Heart right ventricle (tissue), 16 donors: ENCODE data around the gene RNU6-7. TPM values are rescaled to one million over a fixed set of nuclear protein-coding genes. Genes with fewer than 3 reads are reported as not detected.

Experiments
- ATAC-seq, 8 donors: fragments of 200-7000 bp; cut with Tn5 transposase; one replicate each; pipeline ENCODE4 v1.9.1; 2020; ENCODE audit warnings: mild to moderate bottlenecking in 8 of 8, moderate library complexity in 8 of 8, moderate number of reproducible peaks in 1 of 8
- DNase-seq, 2 donors: peaks; one replicate each; pipeline ENCODE4 v3.0.0-alpha.2; 2020
- H3K27ac ChIP-seq, 10 donors: fragments of 200-600 bp; sonication (generic) in 2 of 10; one replicate each; pipeline versions ENCODE4 v1.5.0 to v1.8.0; 2020 to 2022; ENCODE audit warnings: mild to moderate bottlenecking in 3 of 10
- H3K27me3 ChIP-seq, 7 donors: fragments of 200-600 bp; one replicate each; pipeline ENCODE4 v1.8.0; 2021 to 2022; ENCODE audit warnings: mild to moderate bottlenecking in 2 of 7
- H3K36me3 ChIP-seq, 9 donors: fragments of 200-600 bp; sonication (generic) in 1 of 9; one replicate each; pipeline versions ENCODE4 v1.5.0 to v1.8.0; 2020 to 2022; ENCODE audit warnings: mild to moderate bottlenecking in 2 of 9
- H3K4me1 ChIP-seq, 9 donors: fragments of 200-600 bp; sonication (generic) in 1 of 9; one replicate each; pipeline versions ENCODE4 v1.5.0 to v1.8.0; 2020 to 2022; ENCODE audit warnings: mild to moderate bottlenecking in 4 of 9
- H3K4me3 ChIP-seq, 10 donors: fragments of 200-600 bp; sonication (generic) in 2 of 10; one replicate each; pipeline versions ENCODE4 v1.5.0 to v1.8.0; 2020 to 2022; ENCODE audit warnings: mild to moderate bottlenecking in 7 of 10, moderate library complexity in 2 of 10
- H3K9me3 ChIP-seq, 11 donors: fragments of 200-600 bp in 10 of 11; sonication (generic) in 2 of 11; one replicate each; pipeline versions ENCODE4 v1.5.0 to v1.8.0; 2013 to 2022; ENCODE audit warnings: mild to moderate bottlenecking in 2 of 11, control low read depth in 1 of 11, moderate library complexity in 1 of 11
- WGBS, 2 donors: extraction: QIAGEN DNeasy Blood & Tissue Kit; methylation state at CpG; one replicate each; pipeline ENCODE4 v1.1.7; 2013; ENCODE audit warnings: inconsistent platforms in 1 of 2; 5-methylcytosine and 5-hydroxymethylcytosine counted together
- intact Hi-C, 10 donors: fragments of 100-400 bp; cut with DNase I; formaldehyde crosslinking; loops; one replicate each; pipeline versions ENCODE4 v1.11.1 to v1.14.2; 2022
- polyA plus RNA-seq, 2 donors: library from polyadenylated mRNA; stranded (reverse); fragments of 200-250 nt; gene quantifications; one replicate each; pipeline ENCODE4 v1.2.3, GENCODE V29; 2013
- total RNA-seq, 10 donors: library from RNA; stranded (reverse); fragmentation: NEBNext Ultra II Directional in 3 of 10; extraction: Animal tissue kit (Norgen Biotek cat#: 25700) in 3 of 10; gene quantifications; one replicate each; pipeline versions ENCODE4 v1.2.1 to v1.2.4, GENCODE V29; 2021 to 2023
- TF ChIP-seq, protein P1 (sequence below), 9 donors: fragments of 200-600 bp; sonication (generic) in 2 of 9; IDR thresholded peaks; one replicate each; pipeline versions ENCODE4 v1.5.0 to v1.8.0; 2021 to 2022; ENCODE audit warnings: antibody characterized with exemption in 9 of 9, mild to moderate bottlenecking in 5 of 9, moderate library complexity in 1 of 9
- donor health status: Arrhythmogenic right ventricular cardiomyopathy.
- donor health status: ischemic (EF 13 %, LVEDD 7.1; RV severe dilation, severe dysfunction).
- donor health status: healthy with polysubstance abuse.
- donor health status: DM: no; HTN: yes; CAD: no.
- donor health status: DM: no; HTN: no; CAD: no.
- donor health status: ischemic (EF 25% LVEDD 6.9; RV normal size, moderate dysfunction).
- donor health status: ischemic (EF 25% LVEDD 5.7; RV mildly dilated, moderate dysfunction).
- donor health status: healthy.
- donor health status: DM: yes; HTN: yes; CAD: no.
- donor health status: Ischemic cardiomyopathy.
- donor health status: ischemic (EF 35%, LVEDD 5.7; RV mildly dilated, moderate dysfunction).
- donor health status: nonischemic (EF 11% LVEDD 7.7; RV severe dilation, severe dysfunction).
- donor health status: DM: yes; HTN: yes; CAD: no.
- donor health status: PGD.
- donor health status: ischemic (EF 29% LVEDD 5.4; RV normal size, mild dysfunction).
- donor health status: nonischemic (EF 23%, LVEDD 6.1; RV moderate dilation, normal function).

Gene RNU6-7
- total and polyA plus RNA-seq, 12 donors, result not detected

DNA sequence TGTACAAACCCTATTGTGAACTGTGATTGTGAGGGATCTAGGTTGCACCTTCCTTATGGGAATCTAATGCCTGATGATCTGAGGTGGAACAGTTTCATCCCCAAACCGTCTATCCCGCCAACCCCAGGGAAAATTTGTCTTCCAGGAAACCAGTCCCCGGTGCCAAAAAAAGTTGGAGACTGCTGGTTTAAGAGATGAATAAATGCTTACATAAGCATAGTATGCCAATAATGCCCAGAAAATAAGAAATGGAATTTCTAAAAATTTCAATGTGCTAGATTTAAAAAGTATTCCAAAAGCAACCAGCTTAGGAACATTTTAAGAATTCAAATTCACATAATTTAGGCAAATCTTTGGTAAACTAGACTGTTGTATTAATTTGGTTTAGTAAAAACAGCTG, 6.6 kb downstream of the RNU6-7 start:
- DNase-seq, result no peak
- no peak for ATAC-seq
- intact Hi-C loops, result loop anchor here in 1 of 10 donors (5.0 kb wide), 1 partner anchor 34 kb away; no protein-coding TSS in a partner anchor
- H3K9me3 ChIP-seq, result no peaks in the 10 kb centered on the region
- H3K27me3 ChIP-seq, result peaks cover 0 to 10% (median 0%) of the 10 kb centered on the region in 7 donors
- TF ChIP-seq, protein P1, sequence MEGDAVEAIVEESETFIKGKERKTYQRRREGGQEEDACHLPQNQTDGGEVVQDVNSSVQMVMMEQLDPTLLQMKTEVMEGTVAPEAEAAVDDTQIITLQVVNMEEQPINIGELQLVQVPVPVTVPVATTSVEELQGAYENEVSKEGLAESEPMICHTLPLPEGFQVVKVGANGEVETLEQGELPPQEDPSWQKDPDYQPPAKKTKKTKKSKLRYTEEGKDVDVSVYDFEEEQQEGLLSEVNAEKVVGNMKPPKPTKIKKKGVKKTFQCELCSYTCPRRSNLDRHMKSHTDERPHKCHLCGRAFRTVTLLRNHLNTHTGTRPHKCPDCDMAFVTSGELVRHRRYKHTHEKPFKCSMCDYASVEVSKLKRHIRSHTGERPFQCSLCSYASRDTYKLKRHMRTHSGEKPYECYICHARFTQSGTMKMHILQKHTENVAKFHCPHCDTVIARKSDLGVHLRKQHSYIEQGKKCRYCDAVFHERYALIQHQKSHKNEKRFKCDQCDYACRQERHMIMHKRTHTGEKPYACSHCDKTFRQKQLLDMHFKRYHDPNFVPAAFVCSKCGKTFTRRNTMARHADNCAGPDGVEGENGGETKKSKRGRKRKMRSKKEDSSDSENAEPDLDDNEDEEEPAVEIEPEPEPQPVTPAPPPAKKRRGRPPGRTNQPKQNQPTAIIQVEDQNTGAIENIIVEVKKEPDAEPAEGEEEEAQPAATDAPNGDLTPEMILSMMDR (IDR thresholded peaks at IDR 0.05), result no peak
- H3K4me3 ChIP-seq, result no peak overlapping the region
- H3K4me1 ChIP-seq, result peaks cover 0 to 12% (median 2%) of the 10 kb centered on the region in 9 donors
- no peak overlapping the region for H3K27ac ChIP-seq
- no peaks in the 10 kb centered on the region for H3K36me3 ChIP-seq
- WGBS, 2 donors, result 68 to 79% methylated on average over 3 of the region's 3 CpGs

DNA sequence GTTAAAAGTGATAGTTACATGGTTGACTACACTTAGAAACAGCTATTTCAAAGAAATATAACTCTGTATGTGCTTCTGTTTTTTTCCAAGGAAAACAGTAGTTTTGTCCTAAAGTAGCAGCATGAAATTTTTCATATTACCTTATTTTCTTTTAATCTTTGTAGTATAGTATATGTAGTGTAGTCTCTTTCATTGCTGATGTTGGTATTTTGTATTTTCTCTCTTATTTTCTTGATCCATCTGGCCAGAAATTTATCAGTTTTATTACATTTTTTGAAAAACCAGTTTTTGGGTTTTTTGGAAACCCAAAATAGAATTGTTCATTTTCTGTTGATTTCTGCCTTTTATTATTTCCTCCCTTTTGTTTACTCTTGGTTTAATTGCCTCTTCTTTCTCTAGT, 7.6 kb downstream of the RNU6-7 start:
- Histone ChIP-seq H3K27ac (peak overlapping the region in 2 of 10 donors; percentile 4 to 59), H3K4me3 (no peak overlapping the region), H3K27me3 (peaks cover 0 to under 1% (median 0%) of the 10 kb centered on the region in 7 donors), H3K36me3 (no peaks in the 10 kb centered on the region), H3K9me3 (no peaks in the 10 kb centered on the region), H3K4me1 (peaks cover 0 to 11% (median 0%) of the 10 kb centered on the region in 9 donors)
- ATAC-seq (no peak), DNase-seq (no peak)
- TF ChIP-seq, protein P1 (IDR thresholded peaks at IDR 0.05), result no peak
- intact Hi-C loops, result loop anchor here in 1 of 10 donors (5.0 kb wide), 1 partner anchor 33 kb away; no protein-coding TSS in a partner anchor

- no peak for DNase-seq
- TF ChIP-seq, protein P1 (IDR thresholded peaks at IDR 0.05), result no peak
- Histone ChIP-seq H3K9me3 (peaks cover 0 to 6% (median 0%) of the 10 kb centered on the region in 11 donors), H3K36me3 (no peaks in the 10 kb centered on the region), H3K27ac (peak overlapping the region in 4 of 10 donors; percentile 17 to 59 (median 31)), H3K27me3 (no peaks in the 10 kb centered on the region), H3K4me1 (peaks cover 0 to 5% (median 0%) of the 10 kb centered on the region in 9 donors), H3K4me3 (no peak overlapping the region)
- no peak for ATAC-seq
- WGBS, 2 donors, result 94 to 99% methylated on average over 3 of the region's 3 CpGs
- intact Hi-C loops, result no loop called here
Measured at GRCh38 chr14:32211068-32211404, 9.2 kb downstream of the RNU6-7 start.

DNA sequence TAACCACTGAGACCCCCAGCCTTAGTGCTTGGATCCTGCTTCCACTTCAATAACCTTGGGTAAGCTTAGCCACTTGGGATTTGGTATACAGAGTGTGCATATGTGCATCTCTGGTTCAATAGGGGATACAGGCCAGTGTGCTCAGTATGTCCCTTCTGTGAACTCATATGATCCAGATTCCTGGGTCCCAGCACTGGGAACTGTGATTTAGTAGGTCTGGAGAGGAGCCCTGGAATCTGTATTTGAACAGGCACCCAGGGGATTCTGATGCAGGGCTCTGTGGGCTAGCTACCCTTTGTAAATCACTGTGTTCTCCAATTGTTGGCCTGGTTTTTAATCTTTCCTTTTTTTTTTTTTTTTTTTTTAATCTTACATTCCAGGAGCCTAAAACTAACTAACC, 11.0 kb downstream of the RNU6-7 start:
- TF ChIP-seq, protein P1 (IDR thresholded peaks at IDR 0.05), result no peak
- ATAC-seq, result peak in 1 of 8 donors; percentile 22
- DNase-seq, result no peak
- H3K27me3 ChIP-seq, result no peaks in the 10 kb centered on the region
- peaks cover 0 to 7% (median 0%) of the 10 kb centered on the region in 9 donors for H3K4me1 ChIP-seq
- H3K9me3 ChIP-seq, result peaks cover 0 to 10% (median 0%) of the 10 kb centered on the region in 11 donors
- intact Hi-C loops, result no loop called here
- no peak overlapping the region for H3K27ac ChIP-seq
- H3K36me3 ChIP-seq, result no peaks in the 10 kb centered on the region
- H3K4me3 ChIP-seq, result no peak overlapping the region
